Measurements from ENCODE around the gene ZBTB8OS. TPM values are rescaled to one million over a fixed set of nuclear protein-coding genes. Genes with fewer than 3 reads are reported as not detected.

The ZBTB8OS gene
- total RNA-seq, 2 experiments from 2014 or later, result 23.9 to 24.1 TPM

DNA sequence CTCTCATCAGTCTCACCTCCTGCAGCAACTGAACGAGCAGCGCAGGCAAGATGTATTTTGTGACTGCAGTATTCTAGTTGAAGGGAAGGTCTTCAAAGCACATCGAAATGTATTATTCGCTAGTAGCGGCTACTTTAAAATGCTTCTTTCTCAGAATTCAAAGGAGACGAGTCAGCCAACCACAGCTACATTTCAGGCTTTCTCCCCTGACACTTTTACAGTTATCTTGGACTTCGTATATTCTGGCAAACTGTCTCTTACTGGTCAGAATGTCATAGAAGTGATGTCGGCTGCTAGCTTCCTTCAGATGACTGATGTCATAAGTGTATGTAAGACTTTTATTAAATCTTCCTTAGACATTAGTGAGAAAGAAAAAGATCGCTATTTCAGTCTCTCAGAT lies 57.4 kb downstream of the ZBTB8OS start:
- DNase-seq (no peak), ATAC-seq (ENCODE audit: poor library complexity) (no peak)
- H3K27me3 ChIP-seq (ENCODE audit: control insufficient read depth in 1 of 2, insufficient read depth in 2 of 2, low read length in 2 of 2), result no peaks in the 10 kb centered on the region
- H3K27ac ChIP-seq (ENCODE audit: low read depth in 1 of 2, low read length in 2 of 2), result no peak overlapping the region
- H3K4me3 ChIP-seq (ENCODE audit: low read length), result no peak overlapping the region
- Mint-ChIP-seq H3K9me3 (no peaks in the 10 kb centered on the region), H3K27ac (no peak overlapping the region), H3K4me1 (ENCODE audit: low read depth) (no peaks in the 10 kb centered on the region), H3K36me3 (ENCODE audit: low read depth) (no peaks in the 10 kb centered on the region), H3K27me3 (peaks cover 3% of the 10 kb centered on the region), H3K4me3 (no peak overlapping the region)
- H3K4me1 ChIP-seq (ENCODE audit: insufficient read depth, low read length), result no peaks in the 10 kb centered on the region
- ChIA-PET POLR2A (no interaction called here), CTCF (no interaction called here)
- TF ChIP-seq, protein P1, sequence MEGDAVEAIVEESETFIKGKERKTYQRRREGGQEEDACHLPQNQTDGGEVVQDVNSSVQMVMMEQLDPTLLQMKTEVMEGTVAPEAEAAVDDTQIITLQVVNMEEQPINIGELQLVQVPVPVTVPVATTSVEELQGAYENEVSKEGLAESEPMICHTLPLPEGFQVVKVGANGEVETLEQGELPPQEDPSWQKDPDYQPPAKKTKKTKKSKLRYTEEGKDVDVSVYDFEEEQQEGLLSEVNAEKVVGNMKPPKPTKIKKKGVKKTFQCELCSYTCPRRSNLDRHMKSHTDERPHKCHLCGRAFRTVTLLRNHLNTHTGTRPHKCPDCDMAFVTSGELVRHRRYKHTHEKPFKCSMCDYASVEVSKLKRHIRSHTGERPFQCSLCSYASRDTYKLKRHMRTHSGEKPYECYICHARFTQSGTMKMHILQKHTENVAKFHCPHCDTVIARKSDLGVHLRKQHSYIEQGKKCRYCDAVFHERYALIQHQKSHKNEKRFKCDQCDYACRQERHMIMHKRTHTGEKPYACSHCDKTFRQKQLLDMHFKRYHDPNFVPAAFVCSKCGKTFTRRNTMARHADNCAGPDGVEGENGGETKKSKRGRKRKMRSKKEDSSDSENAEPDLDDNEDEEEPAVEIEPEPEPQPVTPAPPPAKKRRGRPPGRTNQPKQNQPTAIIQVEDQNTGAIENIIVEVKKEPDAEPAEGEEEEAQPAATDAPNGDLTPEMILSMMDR (IDR thresholded peaks at IDR 0.05), result no peak
- H3K36me3 ChIP-seq (ENCODE audit: insufficient read depth, low read length), result no peaks in the 10 kb centered on the region
- intact Hi-C loops (cut with DNase I, micrococcal nuclease), result no loop called here
- no peaks in the 10 kb centered on the region for H3K9me3 ChIP-seq (ENCODE audit: control insufficient read depth in 1 of 2, insufficient read depth in 1 of 2, low read length in 2 of 2)

DNA sequence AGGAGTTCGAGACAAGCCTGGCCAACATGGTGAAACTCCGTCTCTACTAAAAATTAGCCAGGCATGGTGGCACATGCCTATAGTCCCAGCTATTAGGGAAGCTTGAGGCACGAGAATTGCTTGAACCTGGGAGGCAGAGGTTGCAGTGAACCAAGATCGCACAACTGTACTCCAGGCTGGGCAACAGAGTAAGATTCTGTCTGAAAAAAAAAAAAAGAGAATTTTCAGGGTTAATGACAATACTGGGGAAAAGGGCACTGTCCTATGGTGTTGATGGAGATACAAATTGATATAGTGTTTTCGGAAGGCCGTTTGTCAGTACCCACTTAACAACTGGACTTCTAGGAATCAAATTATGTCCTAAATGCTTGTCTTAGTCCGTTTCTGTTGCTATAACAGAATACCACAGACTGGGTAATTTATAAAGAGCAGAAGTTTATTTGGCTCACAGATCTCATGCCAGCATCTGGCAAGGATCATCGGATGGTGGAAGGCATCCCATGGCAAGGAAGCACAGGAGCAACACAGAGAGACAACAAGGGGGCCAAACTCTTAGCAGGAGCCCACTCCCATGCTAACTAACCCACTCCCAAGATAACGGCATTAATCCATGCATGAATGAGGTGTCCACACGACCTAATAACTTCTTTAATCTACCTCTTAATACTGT lies 69.9 kb downstream of the ZBTB8OS start:
- no peaks in the 10 kb centered on the region for H3K9me3 Mint-ChIP-seq
- Histone ChIP-seq H3K27me3 (ENCODE audit: control insufficient read depth in 1 of 2, insufficient read depth in 2 of 2, low read length in 2 of 2) (no peaks in the 10 kb centered on the region), H3K4me3 (ENCODE audit: low read length) (no peak overlapping the region), H3K36me3 (ENCODE audit: insufficient read depth, low read length) (no peaks in the 10 kb centered on the region), H3K27ac (ENCODE audit: low read depth in 1 of 2, low read length in 2 of 2) (no peak overlapping the region), H3K9me3 (ENCODE audit: control insufficient read depth in 1 of 2, insufficient read depth in 1 of 2, low read length in 2 of 2) (no peaks in the 10 kb centered on the region), H3K4me1 (ENCODE audit: insufficient read depth, low read length) (no peaks in the 10 kb centered on the region)
- ATAC-seq (ENCODE audit: poor library complexity) (no peak), DNase-seq (no peak)
- POLR2A ChIA-PET, result no interaction called here
- TF ChIP-seq, protein P1 (IDR thresholded peaks at IDR 0.05), result no peak
- no peaks in the 10 kb centered on the region for H3K36me3 Mint-ChIP-seq (ENCODE audit: low read depth)
- no peak overlapping the region for H3K4me3 Mint-ChIP-seq
- intact Hi-C loops (cut with DNase I, micrococcal nuclease), result no loop called here
- H3K27ac Mint-ChIP-seq, result no peak overlapping the region
- CTCF ChIA-PET, result no interaction called here
- H3K4me1 Mint-ChIP-seq (ENCODE audit: low read depth), result no peaks in the 10 kb centered on the region
- H3K27me3 Mint-ChIP-seq, result no peaks in the 10 kb centered on the region

Other genes with a start within 250 kb of the ZBTB8OS start
- gene ZBTB8B, start 185.5 kb downstream of the ZBTB8OS start, total RNA-seq, result not detected
- not detected for gene ZBTB8A, start 111.1 kb downstream of the ZBTB8OS start, total RNA-seq
- 100 to 1,000 TPM; 108 to 117 TPM for gene RBBP4, start 658 bp upstream of the ZBTB8OS start, total RNA-seq
- gene SYNC, start 52.2 kb upstream of the ZBTB8OS start, total RNA-seq, result not detected
- gene YARS1, start 166.8 kb upstream of the ZBTB8OS start, total RNA-seq, result 10 to 100 TPM; 67.6 to 73.2 TPM
- 10 to 100 TPM; 18.8 to 21.6 TPM for gene S100PBP, start 167.1 kb upstream of the ZBTB8OS start, total RNA-seq
- not detected for gene FNDC5, start 220.4 kb upstream of the ZBTB8OS start, total RNA-seq
- gene HPCA, start 235.9 kb upstream of the ZBTB8OS start, total RNA-seq, result not detected

Measured in CD4-positive, alpha-beta T cell (primary cell).